ENCODE data around the gene ODC1.
"Not testable (repeated sequence)": the region's sequence is repeated elsewhere in the genome, so short reads cannot be mapped to it uniquely, and the experiment has no call there.

Gene ODC1

GRCh38 chr2:10448576-10449485 is 704 bp upstream of the ODC1 start:
- TF ChIP-seq ELF4 (IDR thresholded peaks at IDR 0.05) (no peak), PKNOX1 (IDR thresholded peaks at IDR 0.05) (0 out of 2 replicates have a peak, but pooled peaks have one; percentile 10), L3MBTL2 (conservative IDR thresholded peaks at IDR 0.05) (peak; percentile 98)
- ChIA-PET POLR2A (interaction anchor here (0.7 to 3.0 kb wide), 8 partner anchors 10 to 351 kb away, joined by 3 to 19 read pairs (median 4); no protein-coding TSS in a partner anchor), CTCF (interaction anchor here (0.8 to 1.4 kb wide), 2 partner anchors 10 to 14 kb away, joined by 3 to 5 read pairs; no protein-coding TSS in a partner anchor)
- peak; percentile 23 for DNase-seq (ENCODE audit: extremely low spot score)

GRCh38 chr2:10447300-10447894 is 730 bp downstream of the ODC1 start:
- ChIA-PET CTCF (interaction anchor here (0.6 to 1.6 kb wide), 3 partner anchors 9 to 634 kb away, joined by 3 to 11 read pairs (median 3); no protein-coding TSS in a partner anchor), POLR2A (interaction anchor here (0.6 to 3.0 kb wide), 7 partner anchors 8 to 350 kb away, joined by 3 to 19 read pairs (median 4); no protein-coding TSS in a partner anchor)
- TF ChIP-seq FOXM1 (IDR thresholded peaks at IDR 0.05; ENCODE audit: borderline replicate concordance) (no peak), L3MBTL2 (conservative IDR thresholded peaks at IDR 0.05) (0 out of 2 replicates have a peak, but pooled peaks have one; percentile 2)
- peak; percentile 28 for DNase-seq (ENCODE audit: extremely low spot score)

GRCh38 chr2:10446631-10447030 is 1.5 kb downstream of the ODC1 start:
- no peak for DNase-seq (ENCODE audit: extremely low spot score)
- CTCF ChIA-PET = interaction anchor here (0.6 to 1.6 kb wide), 2 partner anchors 12 to 633 kb away, joined by 3 to 11 read pairs; no protein-coding TSS in a partner anchor
- no peak for TF ChIP-seq ARNT (IDR thresholded peaks at IDR 0.05)
- no peak for TF ChIP-seq FOXA1 (IDR thresholded peaks at IDR 0.05)
- TF ChIP-seq PKNOX1 (IDR thresholded peaks at IDR 0.05) = no peak
- TF ChIP-seq BHLHE40 (IDR thresholded peaks at IDR 0.05; ENCODE audit: borderline replicate concordance) = no peak
- no peak for TF ChIP-seq HDGF (IDR thresholded peaks at IDR 0.05; ENCODE audit: borderline replicate concordance)
- TF ChIP-seq TARDBP (IDR thresholded peaks at IDR 0.05) = no peak
- no peak for TF ChIP-seq FOXK2 (IDR thresholded peaks at IDR 0.05)
- TF ChIP-seq ELF4 (IDR thresholded peaks at IDR 0.05) = no peak
- TF ChIP-seq LEF1 (IDR thresholded peaks at IDR 0.05; ENCODE audit: borderline replicate concordance) = no peak
- no peak for TF ChIP-seq ZNF384 (IDR thresholded peaks at IDR 0.05)
- no peak for TF ChIP-seq SUZ12 (IDR thresholded peaks at IDR 0.05)
- no peak for TF ChIP-seq CTBP1 (IDR thresholded peaks at IDR 0.05; ENCODE audit: borderline replicate concordance)
- no peak for TF ChIP-seq SP1 (IDR thresholded peaks at IDR 0.05)
- TF ChIP-seq FOXM1 (IDR thresholded peaks at IDR 0.05; ENCODE audit: borderline replicate concordance) = no peak
- TF ChIP-seq NFRKB (IDR thresholded peaks at IDR 0.05) = no peak
- TF ChIP-seq L3MBTL2 (conservative IDR thresholded peaks at IDR 0.05) = no peak
- POLR2A ChIA-PET = interaction anchor here (1.0 to 3.0 kb wide), 3 partner anchors 8 to 88 kb away, joined by 3 to 19 read pairs (median 9); no protein-coding TSS in a partner anchor

GRCh38 chr2:10444463-10444862 is 3.7 kb downstream of the ODC1 start:
- ChIA-PET CTCF (interaction anchor here (1.2 kb wide), 1 partner anchor 9 kb away, joined by 6 read pairs; no protein-coding TSS in a partner anchor), POLR2A (no interaction called here)
- TF ChIP-seq SP1 (IDR thresholded peaks at IDR 0.05) (no peak), SUZ12 (IDR thresholded peaks at IDR 0.05) (no peak), HDGF (IDR thresholded peaks at IDR 0.05; ENCODE audit: borderline replicate concordance) (no peak), ARNT (IDR thresholded peaks at IDR 0.05) (no peak), L3MBTL2 (conservative IDR thresholded peaks at IDR 0.05) (no peak), PKNOX1 (IDR thresholded peaks at IDR 0.05) (no peak), TARDBP (IDR thresholded peaks at IDR 0.05) (no peak), NFRKB (IDR thresholded peaks at IDR 0.05) (no peak), ZNF384 (IDR thresholded peaks at IDR 0.05) (no peak), BHLHE40 (IDR thresholded peaks at IDR 0.05; ENCODE audit: borderline replicate concordance) (no peak), LEF1 (IDR thresholded peaks at IDR 0.05; ENCODE audit: borderline replicate concordance) (no peak), FOXK2 (IDR thresholded peaks at IDR 0.05) (no peak), ELF4 (IDR thresholded peaks at IDR 0.05) (no peak)
- DNase-seq (ENCODE audit: extremely low spot score) = no peak

- DNase-seq (ENCODE audit: extremely low spot score); POLR2A ChIA-PET; CTCF ChIA-PET: not testable (repeated sequence)
Observed at GRCh38 chr2:10442469-10443126, 5.5 kb downstream of the ODC1 start.

- CTCF ChIA-PET = no interaction called here
- no peak for DNase-seq (ENCODE audit: extremely low spot score)
- POLR2A ChIA-PET = no interaction called here
- no peak for TF ChIP-seq FOXM1 (IDR thresholded peaks at IDR 0.05; ENCODE audit: borderline replicate concordance)
- no peak for TF ChIP-seq SUZ12 (IDR thresholded peaks at IDR 0.05)
- TF ChIP-seq FOXA1 (IDR thresholded peaks at IDR 0.05) = no peak
- no peak for TF ChIP-seq L3MBTL2 (conservative IDR thresholded peaks at IDR 0.05)
- no peak for TF ChIP-seq ARNT (IDR thresholded peaks at IDR 0.05)
- no peak for TF ChIP-seq ZNF384 (IDR thresholded peaks at IDR 0.05)
- no peak for TF ChIP-seq BHLHE40 (IDR thresholded peaks at IDR 0.05; ENCODE audit: borderline replicate concordance)
- no peak for TF ChIP-seq FOXK2 (IDR thresholded peaks at IDR 0.05)
- no peak for TF ChIP-seq NFRKB (IDR thresholded peaks at IDR 0.05)
- no peak for TF ChIP-seq SP1 (IDR thresholded peaks at IDR 0.05)
- no peak for TF ChIP-seq TARDBP (IDR thresholded peaks at IDR 0.05)
- TF ChIP-seq ELF4 (IDR thresholded peaks at IDR 0.05) = no peak
- TF ChIP-seq PKNOX1 (IDR thresholded peaks at IDR 0.05) = no peak
- no peak for TF ChIP-seq LEF1 (IDR thresholded peaks at IDR 0.05; ENCODE audit: borderline replicate concordance)
- no peak for TF ChIP-seq HDGF (IDR thresholded peaks at IDR 0.05; ENCODE audit: borderline replicate concordance)
- TF ChIP-seq CTBP1 (IDR thresholded peaks at IDR 0.05; ENCODE audit: borderline replicate concordance) = no peak
Observed at GRCh38 chr2:10441948-10442347, 6.2 kb downstream of the ODC1 start.

Data from HEK293T (cell line).